ENCODE results near the gene LSM14B.
A peak's percentile ranks its signal among the peaks of the same experiment; 100 is the strongest.

Gene LSM14B

DNA sequence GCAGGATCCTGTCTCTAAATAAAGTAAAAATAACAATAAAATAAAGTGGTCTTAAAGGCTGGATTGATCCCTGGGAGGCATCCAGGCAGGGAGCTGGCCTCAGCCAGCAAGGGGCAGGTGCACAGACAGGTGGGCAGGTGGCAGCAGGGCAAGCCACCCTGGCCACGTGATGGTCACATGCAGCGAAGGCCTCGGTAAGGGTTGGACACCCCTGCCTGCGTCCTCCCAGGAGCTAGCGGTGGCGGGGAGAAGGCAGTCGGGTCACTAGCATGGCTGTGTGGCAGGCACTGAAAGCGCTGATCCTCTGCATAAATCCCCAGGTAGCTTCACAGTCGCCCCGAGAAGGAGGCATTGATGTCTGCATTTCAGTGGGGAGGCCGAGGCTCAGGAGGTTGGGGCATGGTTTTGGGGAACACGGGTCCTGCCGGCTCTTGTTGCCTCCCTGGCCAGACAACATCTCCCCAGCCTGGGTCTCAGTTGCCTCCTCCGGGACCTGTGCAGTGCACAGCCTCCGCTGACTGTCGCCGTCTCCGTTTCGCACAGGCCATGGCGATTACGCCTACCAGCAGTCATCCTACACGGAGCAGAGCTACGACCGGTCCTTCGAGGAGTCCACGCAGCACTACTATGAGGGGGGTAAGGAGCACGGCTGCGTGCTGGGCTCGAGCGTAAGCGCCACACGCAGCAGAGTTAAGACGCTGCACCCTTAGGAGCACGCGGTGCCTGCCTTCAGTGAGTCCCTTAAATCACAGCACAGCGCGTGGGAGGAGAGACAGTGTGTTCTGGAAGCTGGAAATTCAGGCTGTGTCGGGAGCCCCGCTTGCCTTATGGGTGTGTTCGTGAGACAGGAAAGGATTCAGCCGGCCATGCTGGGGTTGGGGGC lies 42.8 kb downstream of the LSM14B start:
- DNase-seq: no peak

DNA sequence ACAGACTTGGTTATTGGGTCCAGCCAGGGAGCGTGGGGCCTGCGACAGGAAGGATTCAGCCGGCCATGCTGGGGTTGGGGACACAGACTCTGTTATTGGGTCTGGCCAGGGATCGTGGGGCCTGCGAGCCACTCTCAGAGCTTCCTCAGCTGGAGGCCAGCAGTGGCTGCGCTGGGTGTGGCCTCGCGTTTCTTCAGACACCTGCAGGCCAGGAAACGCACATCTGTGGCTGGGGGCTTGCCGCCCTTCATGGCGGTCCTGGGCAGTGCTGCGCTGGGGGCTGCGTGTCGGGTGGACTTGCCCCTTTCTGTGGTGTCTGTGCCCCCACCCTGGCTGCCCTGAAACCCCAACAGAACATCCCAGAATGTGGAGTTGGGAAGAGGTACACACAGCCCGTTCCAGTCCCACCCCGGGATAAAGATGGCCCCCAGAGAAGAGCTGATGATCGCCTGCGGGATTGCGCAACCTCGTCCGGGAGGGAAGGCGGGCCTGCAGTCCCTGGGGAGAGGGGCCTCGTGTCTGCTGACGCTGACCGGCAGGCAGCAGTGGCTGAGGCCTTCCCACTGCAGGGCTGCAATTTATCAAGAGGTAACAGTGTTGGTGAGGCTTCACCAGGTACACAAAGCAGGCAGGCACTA lies 43.6 kb downstream of the LSM14B start:
- DNase-seq: no peak

DNA sequence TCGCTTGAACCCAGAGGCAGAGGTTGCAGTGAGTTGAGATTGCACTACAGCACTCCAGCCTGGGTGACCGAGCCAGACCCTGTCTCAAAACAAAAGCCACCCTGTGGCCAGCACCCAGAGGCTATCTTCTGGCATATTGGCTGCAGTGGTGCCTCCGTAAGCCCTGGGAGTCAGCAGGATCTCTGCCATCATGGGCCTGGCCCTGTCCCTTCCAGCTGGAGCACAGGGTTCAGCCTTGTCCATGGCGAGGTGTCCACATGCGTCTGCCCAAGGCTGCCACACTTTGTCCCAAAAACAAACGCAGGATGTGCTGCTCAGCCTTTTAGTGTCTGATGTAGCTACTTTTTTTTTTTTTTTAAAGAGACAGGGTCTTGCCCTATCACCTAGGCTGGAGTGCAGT lies 45.2 kb downstream of the LSM14B start:
- no peak for DNase-seq

DNA sequence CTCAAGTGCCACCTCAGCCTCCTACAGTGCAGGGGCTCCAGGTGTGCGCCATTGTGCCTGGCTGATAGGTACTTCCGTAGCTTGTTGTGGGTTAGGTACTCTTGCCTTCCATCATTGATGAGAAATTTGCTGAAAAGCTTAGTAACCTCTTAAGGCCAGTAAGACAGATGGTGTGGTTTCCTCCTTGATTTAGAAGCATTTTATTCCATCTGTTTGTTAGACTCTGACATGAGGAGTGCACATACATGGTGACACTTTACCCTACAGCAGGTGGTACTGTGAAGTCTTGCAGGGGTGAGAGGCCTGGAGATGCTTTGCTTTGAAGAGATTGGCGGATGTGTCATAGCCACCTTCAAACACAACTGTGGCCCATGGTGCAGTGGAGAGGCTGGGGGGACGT lies 45.8 kb downstream of the LSM14B start:
- no peak for DNase-seq

DNA sequence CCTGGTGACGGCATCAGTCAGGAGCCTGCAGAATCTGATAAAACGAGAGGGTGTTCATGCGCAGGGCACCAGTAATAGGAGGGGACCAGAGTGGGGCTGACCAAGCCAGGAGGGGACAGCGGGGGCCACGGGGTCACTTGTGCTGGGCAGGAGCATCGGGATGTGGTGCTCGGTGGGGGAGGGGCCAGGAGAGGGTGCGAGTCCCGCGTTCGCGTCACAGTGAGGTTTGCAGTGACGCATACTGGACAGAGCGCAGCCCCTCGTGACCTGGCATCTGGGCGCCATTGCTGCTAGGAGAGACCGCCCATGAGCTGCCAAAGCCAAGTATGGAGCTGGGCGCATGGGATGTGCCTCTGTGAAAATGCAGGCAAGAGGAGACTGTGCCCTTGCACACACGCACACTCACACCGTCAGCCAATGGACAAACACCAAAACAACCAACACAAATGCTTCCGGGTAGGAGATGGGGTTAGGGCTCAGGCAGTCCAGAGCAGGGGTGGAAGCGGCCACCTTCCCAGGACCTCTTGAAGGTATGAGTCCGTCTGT lies 46.7 kb downstream of the LSM14B start:
- DNase-seq: no peak

DNA sequence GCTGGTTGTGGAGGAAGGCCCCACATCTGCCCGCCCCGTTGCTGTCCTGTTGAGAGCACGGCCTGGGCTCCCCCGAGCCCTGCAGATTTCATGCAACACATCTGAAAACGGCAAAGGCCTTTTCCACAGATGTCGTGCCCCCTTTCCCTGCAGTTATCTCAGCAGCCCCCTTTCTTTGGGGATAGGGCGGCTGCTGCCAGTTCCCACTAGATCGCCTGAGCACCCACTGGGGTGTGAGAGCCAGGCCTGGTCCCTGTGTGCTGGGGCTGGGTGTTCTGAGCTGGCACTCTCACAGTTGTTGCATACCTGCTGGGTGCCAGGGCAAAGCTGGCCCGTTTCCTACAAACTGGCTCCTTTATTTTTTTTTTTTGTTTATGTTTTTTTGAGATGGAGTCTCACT lies 48.3 kb downstream of the LSM14B start:
- DNase-seq: no peak

DNA sequence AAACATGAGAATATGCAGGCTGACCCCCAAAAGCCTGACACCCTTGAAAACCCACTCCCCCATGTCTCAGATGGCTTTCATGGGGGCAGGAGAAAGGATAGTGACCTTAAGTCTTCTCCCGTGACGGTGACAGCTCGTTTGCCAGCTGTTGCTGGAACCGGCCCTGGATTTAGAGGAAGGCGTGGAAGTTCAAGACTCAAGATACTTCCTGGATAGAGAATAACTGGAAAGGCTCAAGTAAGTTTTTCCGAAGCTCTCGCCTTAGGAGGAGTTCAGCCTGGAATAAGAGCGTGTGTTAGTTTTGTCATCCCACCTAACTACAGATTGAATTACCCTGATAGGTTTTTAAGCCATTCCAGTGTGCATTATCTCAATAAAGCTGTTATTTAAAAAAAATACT lies 49.0 kb downstream of the LSM14B start:
- no peak for DNase-seq

DNA sequence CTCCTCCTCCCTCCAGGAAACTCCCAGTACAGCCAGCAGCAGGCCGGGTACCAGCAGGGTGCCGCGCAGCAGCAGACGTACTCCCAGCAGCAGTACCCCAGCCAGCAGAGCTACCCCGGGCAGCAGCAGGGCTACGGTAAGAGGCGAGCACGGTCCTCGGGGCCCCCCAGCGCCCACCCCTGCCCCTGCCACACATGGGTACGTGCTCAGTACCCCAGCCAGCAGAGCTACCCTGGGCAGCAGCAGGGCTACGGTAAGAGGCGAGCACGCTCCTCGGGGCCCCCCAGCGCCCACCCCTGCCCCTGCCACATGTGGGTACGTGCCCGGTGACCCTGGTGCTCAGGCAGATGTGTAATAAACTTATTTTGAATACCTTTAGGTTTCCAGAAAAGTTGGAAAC lies 50.4 kb downstream of the LSM14B start:
- DNase-seq: no peak

DNA sequence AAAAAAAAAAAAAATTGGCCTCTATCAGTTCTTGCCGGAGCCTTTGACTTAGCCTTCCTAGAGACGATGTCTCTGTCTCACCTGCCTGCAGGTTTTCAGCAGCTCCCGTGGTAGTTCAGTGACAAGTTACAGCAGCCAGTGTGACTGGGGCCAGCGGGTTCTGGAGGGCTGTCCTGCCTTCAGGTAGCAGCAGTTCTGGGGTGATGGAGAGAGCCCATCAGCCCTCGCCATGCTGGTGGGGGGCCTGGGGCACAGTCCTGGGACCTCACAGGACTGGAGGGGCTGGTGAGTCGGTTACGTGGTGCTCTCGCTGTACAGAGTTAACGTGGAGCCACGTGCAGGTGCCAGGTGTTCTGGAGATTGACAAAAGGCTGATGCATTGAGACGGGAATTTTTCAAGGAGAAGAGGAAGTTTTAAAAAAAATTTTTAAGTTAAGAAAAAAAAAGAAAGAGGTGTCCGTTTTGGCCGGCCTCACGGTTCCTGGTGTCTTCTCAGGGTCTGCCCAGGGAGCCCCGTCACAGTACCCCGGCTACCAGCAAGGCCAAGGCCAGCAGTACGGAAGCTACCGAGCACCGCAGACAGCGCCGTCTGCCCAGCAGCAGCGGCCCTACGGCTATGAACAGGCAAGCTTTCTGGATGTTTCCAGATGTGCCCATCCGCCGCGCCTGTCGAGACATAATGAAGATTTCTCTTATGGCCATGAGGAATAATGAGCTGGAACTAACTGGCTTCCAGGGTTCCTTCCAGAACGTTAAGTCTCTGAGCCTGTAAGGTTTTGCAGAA lies 51.9 kb downstream of the LSM14B start:
- DNase-seq: no peak

DNA sequence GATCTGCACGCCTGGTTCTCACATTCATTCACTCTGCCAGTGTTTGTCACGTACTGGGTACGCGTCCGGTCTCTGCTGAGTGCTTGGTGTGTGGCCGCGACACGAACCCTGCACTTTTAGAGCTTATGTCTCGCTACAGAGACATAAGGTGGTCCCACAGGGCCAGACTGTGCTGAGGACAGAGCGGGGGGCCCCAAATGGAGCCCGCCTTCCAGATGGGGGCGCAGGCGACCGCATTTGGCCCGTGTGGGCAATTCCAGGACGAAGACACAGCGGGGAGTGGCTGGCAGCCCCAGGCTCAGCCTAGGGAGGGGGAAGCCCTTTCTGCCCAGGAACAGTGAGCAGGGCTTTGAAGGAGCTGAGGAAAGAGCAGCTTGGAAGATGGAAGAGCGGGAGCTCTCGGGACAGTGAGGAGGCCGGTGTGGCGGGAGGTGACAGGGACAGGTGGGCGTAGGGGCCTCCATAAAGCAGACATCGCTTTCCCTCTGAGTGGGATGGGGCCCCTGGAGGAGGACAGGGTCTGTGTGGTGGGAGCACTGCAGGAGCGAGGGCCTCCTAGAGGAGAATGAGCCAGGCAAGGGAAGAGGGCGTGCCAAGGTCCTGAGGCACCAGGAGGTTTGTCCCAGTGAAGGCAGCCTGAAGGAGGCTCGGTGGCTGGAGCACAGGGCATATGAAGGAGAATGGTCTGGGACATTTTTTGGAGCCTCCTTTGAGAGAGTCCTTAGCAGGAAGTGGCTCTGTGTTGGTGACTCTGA lies 52.8 kb downstream of the LSM14B start:
- no peak for DNase-seq

DNA sequence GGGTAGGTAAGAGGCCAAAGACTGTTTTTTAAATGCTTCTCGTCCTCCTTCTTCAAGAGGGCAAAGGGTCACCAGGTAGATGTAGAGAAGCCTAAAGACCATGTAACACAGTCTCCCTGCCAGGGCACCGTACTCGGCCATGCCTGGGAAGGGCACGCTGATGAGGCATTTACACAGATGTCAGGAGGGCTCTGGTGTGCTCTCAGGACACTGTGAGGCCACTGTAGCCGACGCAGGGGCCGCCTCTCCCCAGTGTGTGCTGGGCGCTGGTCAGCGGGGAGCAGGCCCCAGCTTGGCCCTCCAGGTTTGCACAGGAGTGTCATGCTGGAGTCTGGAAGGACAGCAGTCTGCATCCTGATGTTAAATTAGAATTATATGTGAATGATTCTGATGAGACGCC lies 53.4 kb downstream of the LSM14B start:
- no peak for DNase-seq

DNA sequence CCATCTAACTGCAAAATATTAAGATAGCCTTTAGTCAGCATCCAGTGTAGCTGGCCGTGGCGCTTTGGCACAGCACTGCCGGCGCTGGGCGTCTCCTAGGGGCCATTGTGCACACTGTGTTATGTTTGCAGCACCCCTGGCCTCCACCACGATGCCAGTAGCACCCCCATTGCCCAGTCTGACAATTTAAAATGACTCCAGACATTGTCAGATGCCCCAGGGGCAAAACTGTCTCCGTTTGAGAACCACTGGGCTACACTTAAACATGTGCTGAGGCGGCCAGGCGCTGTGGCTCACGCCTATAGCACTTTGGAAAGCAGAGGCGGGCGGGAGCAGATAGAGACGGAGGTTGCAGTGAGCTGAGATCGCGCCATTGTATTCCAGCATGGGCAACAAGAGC lies 54.6 kb downstream of the LSM14B start:
- DNase-seq: no peak

DNA sequence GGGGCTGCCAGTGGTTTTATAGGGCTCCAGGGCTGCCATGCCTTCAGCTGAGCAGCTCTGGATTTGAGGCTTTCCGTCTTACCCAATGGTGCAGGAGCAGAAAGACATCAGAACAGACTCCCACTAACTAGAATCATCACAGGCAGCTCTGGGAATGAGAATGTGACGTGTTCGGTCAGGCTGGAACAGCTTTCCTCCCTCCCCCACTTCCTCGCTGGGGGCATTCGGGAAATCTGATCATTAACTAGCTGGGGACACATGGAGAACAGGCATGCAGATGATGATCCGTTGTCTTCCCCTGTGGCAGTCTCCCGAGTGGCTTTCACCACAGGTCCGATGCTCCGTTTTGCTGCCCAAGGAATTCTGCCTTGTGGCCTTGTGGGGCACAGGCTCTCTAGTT lies 55.0 kb downstream of the LSM14B start:
- no peak for DNase-seq

DNA sequence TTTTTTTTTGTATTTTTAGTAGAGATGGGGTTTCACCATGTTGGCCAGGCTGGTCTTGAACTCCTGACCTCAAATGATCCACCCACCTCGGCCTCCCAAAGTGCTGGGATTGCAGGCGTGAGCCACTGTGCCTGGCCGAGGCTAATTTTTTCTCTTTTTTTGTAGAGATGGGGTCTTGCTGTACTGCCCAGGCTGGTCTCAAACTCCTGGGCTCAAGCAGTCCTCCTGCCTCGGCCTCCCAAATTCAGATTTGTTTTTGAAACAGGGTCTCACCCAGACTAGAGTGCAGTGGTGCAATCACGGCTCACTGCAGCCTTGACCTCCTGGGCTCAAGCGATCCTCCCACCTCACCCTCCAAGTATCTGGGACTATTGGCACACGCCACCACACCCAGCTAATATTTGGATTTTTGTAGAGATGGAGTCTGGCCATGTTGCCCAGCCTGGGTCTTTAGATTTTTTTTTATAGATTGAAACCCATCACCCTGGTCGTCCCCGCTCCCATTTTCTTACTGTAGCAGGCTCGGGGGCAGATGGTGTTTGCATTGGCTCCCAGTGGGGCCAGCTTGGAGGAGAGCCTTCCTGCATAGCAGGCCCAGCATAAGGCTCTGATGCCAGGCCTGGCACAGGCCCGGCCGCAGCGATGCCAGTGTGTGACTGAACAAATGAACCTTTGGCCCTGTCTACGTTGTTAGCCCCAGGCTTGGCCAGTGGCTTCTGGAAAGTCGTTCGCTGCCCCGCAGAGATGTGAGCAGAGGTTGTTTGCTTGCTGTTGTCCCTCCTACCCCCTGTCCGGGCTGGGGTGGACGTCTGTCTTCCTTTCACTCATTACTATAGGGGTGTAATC lies 56.3 kb downstream of the LSM14B start:
- no peak for DNase-seq

DNA sequence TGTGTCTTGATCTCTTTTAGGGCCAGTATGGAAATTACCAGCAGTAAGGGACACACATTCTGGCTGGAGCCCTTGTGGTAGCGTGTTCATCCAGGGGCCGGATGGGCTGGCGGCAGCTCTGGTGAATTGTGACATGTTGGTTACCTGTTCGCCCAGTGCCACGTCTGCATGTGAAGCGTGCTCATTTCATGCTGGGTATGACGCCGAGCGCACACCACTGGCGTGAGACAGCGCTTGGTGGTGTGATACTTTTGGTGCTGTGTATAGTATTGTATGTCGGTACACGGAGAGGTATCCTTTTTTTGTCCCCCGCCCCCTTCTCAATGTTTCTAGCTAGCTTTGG lies 56.9 kb downstream of the LSM14B start:
- no peak for DNase-seq

DNA sequence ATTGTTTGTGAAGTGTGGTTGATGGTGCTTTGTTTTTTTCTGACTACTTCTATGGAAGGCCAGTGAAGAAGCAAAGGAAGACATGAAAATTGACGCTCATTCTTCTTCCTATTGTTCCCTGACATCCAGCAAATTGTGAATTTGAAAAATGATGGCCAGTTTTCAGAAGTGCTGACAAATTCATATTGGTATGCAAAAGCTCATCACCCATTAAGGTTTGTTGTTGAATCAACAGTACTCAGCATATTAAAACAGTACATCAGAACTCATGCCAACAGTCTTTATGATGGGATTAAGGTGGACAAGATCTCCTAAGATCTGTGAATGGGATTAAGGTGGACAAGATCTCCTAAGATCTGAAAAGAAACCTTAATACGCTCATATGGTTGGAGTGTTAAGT lies 59.5 kb downstream of the LSM14B start:
- no peak for DNase-seq

DNA sequence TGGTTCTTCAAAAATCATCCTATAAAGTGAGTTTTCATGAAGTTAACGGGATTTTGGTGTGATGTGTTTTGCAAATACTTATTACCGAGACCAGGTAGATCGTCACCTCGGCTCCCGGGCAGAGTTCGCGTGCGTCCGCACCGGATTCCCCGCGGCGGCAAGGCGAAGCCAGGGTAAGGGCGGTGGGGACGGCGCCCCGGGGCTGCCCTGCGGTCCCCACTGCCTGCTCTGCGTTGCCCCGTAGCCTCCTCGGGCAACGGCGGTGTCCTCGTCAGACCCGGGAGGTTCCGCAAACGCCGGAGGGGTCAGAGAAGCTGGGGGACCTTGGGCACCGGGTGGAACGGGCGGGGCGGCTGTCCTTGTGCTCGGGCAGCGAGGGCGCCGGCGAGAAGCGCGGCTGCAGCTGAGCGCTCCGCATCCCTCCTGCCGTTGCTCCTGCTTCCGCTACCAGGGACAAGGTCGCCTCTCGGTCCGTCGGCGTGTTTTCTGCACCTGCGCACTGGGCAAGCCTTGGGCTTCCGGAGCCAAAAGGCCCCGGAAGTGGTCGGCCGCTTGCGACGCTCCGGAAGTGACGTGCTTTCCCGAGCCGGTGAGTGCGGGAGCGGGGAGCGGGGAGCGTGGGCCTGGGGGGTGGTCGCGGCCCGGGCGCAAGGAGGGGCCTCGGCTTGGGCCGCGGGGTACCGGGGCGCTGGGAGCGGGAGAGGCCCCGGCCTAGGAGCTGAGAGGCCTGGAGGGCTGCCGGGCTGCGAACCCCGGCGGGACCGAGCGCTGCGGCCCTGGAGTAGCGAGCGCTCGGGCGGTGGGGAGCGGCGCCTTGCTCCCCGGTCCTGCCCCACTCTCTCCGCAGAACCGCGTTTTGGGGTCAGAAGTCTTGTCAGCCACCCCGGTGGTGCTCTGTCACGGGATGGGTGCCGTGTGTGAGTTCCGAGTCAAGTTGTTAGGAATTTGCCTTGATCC lies 60.5 kb downstream of the LSM14B start, which contains the start of gene MTG2:
Gene MTG2 (plus strand): TSS at position 560 of the 957 bp plus-strand sequence. CDS start 10,393 bp downstream, outside the sequence.
- peak; percentile 87 to 91 for DNase-seq

DNA sequence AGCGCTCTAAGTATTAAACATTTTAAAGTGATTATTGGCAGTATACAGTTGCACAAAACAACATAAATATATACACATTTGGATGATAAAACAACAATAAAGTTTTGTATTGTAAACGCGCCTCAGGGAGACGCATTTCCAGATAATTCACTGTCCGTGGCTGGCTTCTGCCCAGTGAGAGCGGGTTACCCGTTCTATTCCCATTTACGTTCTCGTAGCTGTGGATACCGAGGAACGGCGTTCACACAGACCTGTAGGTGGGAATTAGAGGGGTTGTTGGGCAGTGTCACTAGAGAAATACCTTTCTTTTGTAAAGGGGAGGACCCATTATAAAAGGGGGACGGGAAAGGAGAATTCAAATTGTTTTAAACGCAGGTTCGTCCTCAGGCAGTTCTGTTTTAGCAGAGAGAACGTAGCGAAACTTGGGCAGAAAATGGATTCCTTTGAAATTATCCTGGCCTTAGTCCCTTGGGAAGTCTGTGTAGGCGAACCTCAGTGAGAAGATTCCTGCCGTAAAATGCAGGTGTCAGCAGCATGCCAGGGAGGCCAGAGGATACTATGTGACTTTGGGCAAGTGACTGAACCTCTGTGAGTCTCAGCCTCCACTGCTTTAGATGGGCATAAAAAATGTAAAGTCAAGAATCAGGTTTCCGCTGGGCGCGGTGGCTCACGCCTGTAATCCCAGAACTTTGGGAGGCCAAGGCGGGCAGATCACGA lies 61.3 kb downstream of the LSM14B start:
- no peak for DNase-seq
